ENCODE data around the gene XG. TPM values are rescaled to one million over a fixed set of nuclear protein-coding genes. Genes with fewer than 3 reads are reported as not detected.
"Not testable (repeated sequence)": the region's sequence is repeated elsewhere in the genome, so short reads cannot be mapped to it uniquely, and the experiment has no call there.

XG gene
- total RNA-seq, 1 donor from 2014 or later = 0.41 TPM

- no peak for ATAC-seq
- no peak overlapping the region for H3K4me3 ChIP-seq
- no peak overlapping the region for H3K27ac ChIP-seq
- no peak for DNase-seq
- no peaks in the 10 kb centered on the region for H3K4me1 ChIP-seq
- no peaks in the 10 kb centered on the region for H3K27me3 ChIP-seq (ENCODE audit: low read depth)
- TF ChIP-seq CTCF (IDR thresholded peaks at IDR 0.05) = no peak
- intact Hi-C loops (cut with DNase I) = no loop called here
- no peaks in the 10 kb centered on the region for H3K36me3 ChIP-seq
- H3K9me3 ChIP-seq = peaks cover 4% of the 10 kb centered on the region
These were observed 22.9 kb downstream of the XG start for GRCh38 chrX:2774776-2775175.

GRCh38 chrX:2780472-2781225 is 28.8 kb downstream of the XG start:
- H3K36me3 ChIP-seq, ATAC-seq, DNase-seq: not testable (repeated sequence)

GRCh38 chrX:2781226-2781571 is 29.4 kb downstream of the XG start:
- Histone ChIP-seq H3K27ac (no peak overlapping the region), H3K4me1 (no peaks in the 10 kb centered on the region), H3K36me3 (no peaks in the 10 kb centered on the region), H3K9me3 (no peaks in the 10 kb centered on the region), H3K27me3 (ENCODE audit: low read depth) (no peaks in the 10 kb centered on the region), H3K4me3 (no peak overlapping the region)
- intact Hi-C loops (cut with DNase I) = no loop called here
- no peak for TF ChIP-seq CTCF (IDR thresholded peaks at IDR 0.05)
- ATAC-seq = no peak
- no peak for DNase-seq

More at GRCh38 chrX:2780472-2781225, 28.8 kb downstream of the XG start:
- H3K4me1 ChIP-seq; H3K4me3 ChIP-seq; H3K9me3 ChIP-seq; H3K27me3 ChIP-seq (ENCODE audit: low read depth); intact Hi-C loops (cut with DNase I): not testable (repeated sequence)
- H3K27ac ChIP-seq = peak overlapping the region; percentile 24

GRCh38 chrX:2781698-2782097 is 29.9 kb downstream of the XG start:
- intact Hi-C loops (cut with DNase I) = no loop called here
- Histone ChIP-seq H3K27me3 (ENCODE audit: low read depth) (no peaks in the 10 kb centered on the region), H3K36me3 (no peaks in the 10 kb centered on the region), H3K4me1 (no peaks in the 10 kb centered on the region), H3K9me3 (no peaks in the 10 kb centered on the region), H3K4me3 (no peak overlapping the region), H3K27ac (no peak overlapping the region)
- DNase-seq (no peak), ATAC-seq (no peak)
- no peak for TF ChIP-seq CTCF (IDR thresholded peaks at IDR 0.05)

GRCh38 chrX:2782171-2782570 is 30.3 kb downstream of the XG start:
- ATAC-seq = no peak
- TF ChIP-seq CTCF (IDR thresholded peaks at IDR 0.05) = no peak
- intact Hi-C loops (cut with DNase I) = no loop called here

GRCh38 chrX:2782778-2783177 is 30.9 kb downstream of the XG start:
- H3K27me3 ChIP-seq (ENCODE audit: low read depth) = no peaks in the 10 kb centered on the region
- DNase-seq = no peak
- ATAC-seq = no peak
- H3K27ac ChIP-seq = no peak overlapping the region
- H3K4me3 ChIP-seq = no peak overlapping the region
- intact Hi-C loops (cut with DNase I) = no loop called here
- no peak for TF ChIP-seq CTCF (IDR thresholded peaks at IDR 0.05)
- no peaks in the 10 kb centered on the region for H3K9me3 ChIP-seq
- no peaks in the 10 kb centered on the region for H3K4me1 ChIP-seq
- H3K36me3 ChIP-seq = no peaks in the 10 kb centered on the region

More at GRCh38 chrX:2782171-2782570, 30.3 kb downstream of the XG start:
- H3K27ac ChIP-seq = no peak overlapping the region
- H3K36me3 ChIP-seq = no peaks in the 10 kb centered on the region
- H3K9me3 ChIP-seq = no peaks in the 10 kb centered on the region
- DNase-seq = no peak
- no peaks in the 10 kb centered on the region for H3K27me3 ChIP-seq (ENCODE audit: low read depth)
- H3K4me1 ChIP-seq = no peaks in the 10 kb centered on the region
- H3K4me3 ChIP-seq = no peak overlapping the region

Data from lower lobe of right lung (tissue), 2 donors.